OCI-LY1 (cell line): Measurements from ENCODE around the gene SIGLEC8.

ENCODE experiments used
- EZH2 ChIP-seq: fragments of 200-600 bp; sonication (generic), shearing (Covaris generic); IDR thresholded peaks from 2 replicates; pipeline ENCODE4 v1.8.0; 2017; ENCODE audit warnings: borderline replicate concordance, mixed run types, mild to moderate bottlenecking, antibody characterized with exemption, low read length, moderate library complexity, mixed read lengths
- TF ChIP-seq, protein P1 (sequence below): fragments of 200-600 bp; sonication (generic), shearing (Covaris generic); IDR thresholded peaks from 2 replicates; pipeline ENCODE4 v1.5.1; 2017; ENCODE audit warnings: mild to moderate bottlenecking, antibody characterized with exemption, low read length, moderate library complexity, mixed read lengths

DNA sequence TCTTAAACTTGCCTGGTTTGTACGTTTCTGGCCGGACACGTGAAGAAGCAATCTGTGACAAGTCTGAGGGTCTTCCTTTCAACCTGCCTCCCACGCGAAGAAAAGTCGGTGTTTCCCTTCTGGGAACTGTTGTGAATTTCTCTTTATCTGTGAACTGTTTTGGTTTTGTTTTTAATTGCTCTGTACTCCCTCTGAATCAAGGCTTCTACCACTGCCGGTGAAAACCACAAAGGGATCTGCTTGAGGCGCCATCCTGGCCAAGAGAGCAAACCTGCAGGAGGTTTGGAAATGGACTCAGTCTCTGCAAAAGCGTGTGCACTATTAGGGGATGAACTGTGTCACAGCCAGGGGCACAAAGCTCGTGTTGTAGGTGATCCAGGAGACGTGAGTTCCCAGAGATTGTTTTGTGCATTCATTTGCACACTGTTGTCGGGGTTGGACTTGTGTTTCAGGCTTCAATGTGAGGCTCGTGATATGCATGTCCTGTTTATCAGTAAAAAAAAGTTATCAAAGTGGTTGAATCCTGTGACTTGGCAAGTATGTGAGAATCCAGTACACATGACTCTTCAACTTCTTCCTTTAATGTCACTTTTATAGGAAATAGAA is 9.7 kb downstream of the SIGLEC8 start:
- TF ChIP-seq, protein P1, sequence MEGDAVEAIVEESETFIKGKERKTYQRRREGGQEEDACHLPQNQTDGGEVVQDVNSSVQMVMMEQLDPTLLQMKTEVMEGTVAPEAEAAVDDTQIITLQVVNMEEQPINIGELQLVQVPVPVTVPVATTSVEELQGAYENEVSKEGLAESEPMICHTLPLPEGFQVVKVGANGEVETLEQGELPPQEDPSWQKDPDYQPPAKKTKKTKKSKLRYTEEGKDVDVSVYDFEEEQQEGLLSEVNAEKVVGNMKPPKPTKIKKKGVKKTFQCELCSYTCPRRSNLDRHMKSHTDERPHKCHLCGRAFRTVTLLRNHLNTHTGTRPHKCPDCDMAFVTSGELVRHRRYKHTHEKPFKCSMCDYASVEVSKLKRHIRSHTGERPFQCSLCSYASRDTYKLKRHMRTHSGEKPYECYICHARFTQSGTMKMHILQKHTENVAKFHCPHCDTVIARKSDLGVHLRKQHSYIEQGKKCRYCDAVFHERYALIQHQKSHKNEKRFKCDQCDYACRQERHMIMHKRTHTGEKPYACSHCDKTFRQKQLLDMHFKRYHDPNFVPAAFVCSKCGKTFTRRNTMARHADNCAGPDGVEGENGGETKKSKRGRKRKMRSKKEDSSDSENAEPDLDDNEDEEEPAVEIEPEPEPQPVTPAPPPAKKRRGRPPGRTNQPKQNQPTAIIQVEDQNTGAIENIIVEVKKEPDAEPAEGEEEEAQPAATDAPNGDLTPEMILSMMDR, result no peak
- no peak for TF ChIP-seq EZH2
